Measurements from ENCODE around the gene ITGA11. TPM values are rescaled to one million over a fixed set of nuclear protein-coding genes. Genes with fewer than 3 reads are reported as not detected.

Gene ITGA11
- total and polyA plus RNA-seq, 2 of the 13 experiments (the other 11 are each of a cell fraction or from before 2014, with no cell fraction given), result not detected

DNA sequence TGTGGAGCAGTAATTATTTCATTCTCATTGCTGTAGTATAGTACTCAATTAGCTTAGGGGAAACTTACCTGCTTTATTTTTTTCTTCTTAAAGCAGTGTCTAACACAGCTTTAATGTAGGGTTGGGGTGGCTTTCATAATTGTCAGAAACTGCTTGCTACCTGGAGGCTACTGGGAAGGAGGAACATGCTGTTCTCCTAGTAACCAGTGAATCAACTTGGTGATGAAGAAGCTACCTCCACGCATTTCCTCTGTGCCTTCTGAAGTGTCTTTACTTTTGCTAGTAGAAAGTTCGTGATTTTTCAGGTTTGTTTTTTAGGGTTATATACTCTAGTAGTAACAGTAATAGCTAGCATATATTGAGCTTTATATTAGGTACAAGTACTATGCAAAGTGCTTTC, 142.9 kb downstream of the ITGA11 start:
- no peak for DNase-seq (ENCODE audit: low spot score)
- in situ Hi-C loops (cut with HindIII; ENCODE audit: extremely low pct_ligation_motif_present, low pct_unique_long_range_greater_than_20kb), result no loop called here
- ChIA-PET POLR2A (interaction anchor here (1.8 kb wide), 1 partner anchor 11 kb away, joined by 6 read pairs; the partner anchor contains the start of gene FEM1B), CTCF (ENCODE audit: low intra/inter-chr PET ratio, low total read pairs) (no interaction called here)
- no peaks in the 10 kb centered on the region for H3K9me3 ChIP-seq (ENCODE audit: low read length)
- H3K27me3 ChIP-seq (ENCODE audit: control insufficient read depth in 1 of 2, insufficient read depth in 2 of 2, low read length in 2 of 2), result no peaks in the 10 kb centered on the region
- intact Hi-C loops (cut with micrococcal nuclease; ENCODE audit: unreplicated experiment), result no loop called here
- H3K9ac ChIP-seq (ENCODE audit: insufficient read depth, low read depth, low read length), result no peak overlapping the region
- H3K36me3 ChIP-seq (replicated peaks in 1 of 2; ENCODE audit: control insufficient read depth in 1 of 2, insufficient read depth in 2 of 2, low read length in 2 of 2), result peaks cover 12 to 45% of the 10 kb centered on the region in 2 experiments
- no peak for FAIRE-seq
- no peak overlapping the region for H3K4me2 ChIP-seq (ENCODE audit: low read depth, low read length)
- H2AFZ ChIP-seq (ENCODE audit: low read length), result no peak overlapping the region
- H4K20me1 ChIP-seq (ENCODE audit: insufficient read depth, low read length), result peaks cover 21% of the 10 kb centered on the region
- no peak overlapping the region for H3K4me3 ChIP-seq (replicated peaks in 1 of 3; ENCODE audit: insufficient read depth in 1 of 3, low read depth in 2 of 3, low read length in 3 of 3)
- no peak for ATAC-seq
- H3K79me2 ChIP-seq (ENCODE audit: insufficient read depth, low read length), result peaks cover 79% of the 10 kb centered on the region
- H3K27ac ChIP-seq (ENCODE audit: extremely low read length, insufficient read depth, low read length), result no peak overlapping the region
- 95% methylated on average over 2 of the region's 2 CpGs for WGBS (ENCODE audit: low lambda C conversion rate)
- no peak for TF ChIP-seq POLR2AphosphoS5 (IDR thresholded peaks at IDR 0.05; ENCODE audit: low read depth, low read length)
- TF ChIP-seq ZBTB7B (CRISPR knock-in tag; IDR thresholded peaks at IDR 0.05), result no peak
- TF ChIP-seq ZNF451 (CRISPR knock-in tag; IDR thresholded peaks at IDR 0.05), result no peak
- no peak for TF ChIP-seq ZNF282 (IDR thresholded peaks at IDR 0.05; ENCODE audit: partially characterized antibody)
- no peak for TF ChIP-seq THAP11 (CRISPR knock-in tag; IDR thresholded peaks at IDR 0.05)
- TF ChIP-seq PPARG (CRISPR knock-in tag; conservative IDR thresholded peaks at IDR 0.05), result no peak
- TF ChIP-seq, protein P1, sequence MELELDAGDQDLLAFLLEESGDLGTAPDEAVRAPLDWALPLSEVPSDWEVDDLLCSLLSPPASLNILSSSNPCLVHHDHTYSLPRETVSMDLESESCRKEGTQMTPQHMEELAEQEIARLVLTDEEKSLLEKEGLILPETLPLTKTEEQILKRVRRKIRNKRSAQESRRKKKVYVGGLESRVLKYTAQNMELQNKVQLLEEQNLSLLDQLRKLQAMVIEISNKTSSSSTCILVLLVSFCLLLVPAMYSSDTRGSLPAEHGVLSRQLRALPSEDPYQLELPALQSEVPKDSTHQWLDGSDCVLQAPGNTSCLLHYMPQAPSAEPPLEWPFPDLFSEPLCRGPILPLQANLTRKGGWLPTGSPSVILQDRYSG (CRISPR knock-in tag; IDR thresholded peaks at IDR 0.05), result no peak
- TF ChIP-seq MLX (CRISPR knock-in tag; IDR thresholded peaks at IDR 0.05), result no peak
- no peak for TF ChIP-seq CEBPG (CRISPR knock-in tag; IDR thresholded peaks at IDR 0.05)
- TF ChIP-seq, protein P2, sequence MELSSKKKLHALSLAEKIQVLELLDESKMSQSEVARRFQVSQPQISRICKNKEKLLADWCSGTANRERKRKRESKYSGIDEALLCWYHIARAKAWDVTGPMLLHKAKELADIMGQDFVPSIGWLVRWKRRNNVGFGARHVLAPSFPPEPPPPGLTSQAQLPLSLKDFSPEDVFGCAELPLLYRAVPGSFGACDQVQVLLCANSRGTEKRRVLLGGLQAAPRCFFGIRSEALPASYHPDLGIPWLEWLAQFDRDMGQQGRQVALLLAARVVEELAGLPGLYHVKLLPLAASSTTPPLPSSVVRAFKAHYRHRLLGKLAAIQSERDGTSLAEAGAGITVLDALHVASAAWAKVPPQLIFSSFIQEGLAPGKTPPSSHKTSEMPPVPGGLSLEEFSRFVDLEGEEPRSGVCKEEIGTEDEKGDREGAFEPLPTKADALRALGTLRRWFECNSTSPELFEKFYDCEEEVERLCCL (CRISPR knock-in tag; IDR thresholded peaks at IDR 0.05; ENCODE audit: borderline replicate concordance), result no peak
- TF ChIP-seq MBNL3 (CRISPR knock-in tag; conservative IDR thresholded peaks at IDR 0.05), result no peak
- no peak for TF ChIP-seq POLR2A (IDR thresholded peaks at IDR 0.05; ENCODE audit: insufficient read depth in 1 of 2, low read depth in 2 of 2, low read length in 2 of 2)
- no peak for TF ChIP-seq ZNF543 (CRISPR knock-in tag; IDR thresholded peaks at IDR 0.05)
- no peak for TF ChIP-seq NCOA5 (CRISPR knock-in tag; IDR thresholded peaks at IDR 0.05)
- TF ChIP-seq, protein P3, sequence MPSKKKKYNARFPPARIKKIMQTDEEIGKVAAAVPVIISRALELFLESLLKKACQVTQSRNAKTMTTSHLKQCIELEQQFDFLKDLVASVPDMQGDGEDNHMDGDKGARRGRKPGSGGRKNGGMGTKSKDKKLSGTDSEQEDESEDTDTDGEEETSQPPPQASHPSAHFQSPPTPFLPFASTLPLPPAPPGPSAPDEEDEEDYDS (CRISPR knock-in tag; IDR thresholded peaks at IDR 0.05), result no peak
- no peak for TF ChIP-seq RELA (CRISPR knock-in tag; IDR thresholded peaks at IDR 0.05)
- TF ChIP-seq CBX5 (CRISPR knock-in tag; IDR thresholded peaks at IDR 0.05; ENCODE audit: borderline replicate concordance), result no peak
- BruUV-seq (replicated peaks), result no TSS peak
- peaks cover 26% of the 10 kb centered on the region for H3K4me1 ChIP-seq (ENCODE audit: insufficient read depth, low read length)
